Lung (tissue), 12 donors: ENCODE measurements around the gene CRTAP. TPM values are rescaled to one million over a fixed set of nuclear protein-coding genes. Genes with fewer than 3 reads are reported as not detected.

ENCODE experiments used
- ATAC-seq: fragments of 200-7000 bp; cut with Tn5 transposase; one replicate; pipeline ENCODE4 v1.9.1; 2020; ENCODE audit warnings: moderate number of reproducible peaks; ENCODE audit not compliant: insufficient read depth, low FRiP score
- DNase-seq, 3 donors: peaks; one replicate each; pipeline ENCODE4 v3.0.0-alpha.2; 2013 to 2017
- H3K27ac ChIP-seq, 2 donors: one replicate each; pipeline ENCODE4 v1.5.1; 2013; ENCODE audit warnings: mild to moderate bottlenecking in 2 of 2, moderate library complexity in 2 of 2, control low read depth in 1 of 2, inconsistent platforms in 1 of 2, low read depth in 1 of 2, low read length in 1 of 2
- H3K27me3 ChIP-seq, 3 donors: one replicate each; pipeline ENCODE4 v1.5.1; 2013; ENCODE audit warnings: low read length in 2 of 3; ENCODE audit not compliant: control insufficient read depth in 3 of 3, insufficient read depth in 3 of 3
- H3K36me3 ChIP-seq, 4 donors: one replicate each; pipeline ENCODE4 v1.5.1; 2013; ENCODE audit warnings: low read length in 4 of 4, mild to moderate bottlenecking in 1 of 4, moderate library complexity in 1 of 4; ENCODE audit not compliant: control insufficient read depth in 4 of 4, insufficient read depth in 4 of 4
- H3K4me1 ChIP-seq, 5 donors: one replicate each; pipeline ENCODE4 v1.5.1; 2013; ENCODE audit warnings: low read length in 5 of 5, mild to moderate bottlenecking in 2 of 5, moderate library complexity in 1 of 5; ENCODE audit not compliant: control insufficient read depth in 5 of 5, insufficient read depth in 5 of 5
- H3K4me3 ChIP-seq: one replicate; pipeline ENCODE4 v1.5.1; 2013; ENCODE audit warnings: mild to moderate bottlenecking, control low read depth, moderate library complexity
- H3K9ac ChIP-seq, 2 donors: one replicate each; pipeline ENCODE4 v1.5.1; 2013; ENCODE audit warnings: low read length in 2 of 2, control low read depth in 1 of 2; ENCODE audit not compliant: insufficient read depth in 1 of 2
- H3K9me3 ChIP-seq, 4 donors: one replicate each; pipeline ENCODE4 v1.5.1; 2013; ENCODE audit warnings: low read length in 3 of 4, mild to moderate bottlenecking in 1 of 4, moderate library complexity in 1 of 4; ENCODE audit not compliant: control insufficient read depth in 4 of 4, insufficient read depth in 3 of 4
- WGBS, 2 donors: extraction: QIAGEN DNeasy Blood & Tissue Kit; methylation state at CpG; one replicate each; pipeline ENCODE4 v1.1.7; 2013; 5-methylcytosine and 5-hydroxymethylcytosine counted together
- polyA plus RNA-seq, 2 donors: library from polyadenylated mRNA; stranded (reverse); fragments of 200-250 nt; gene quantifications; one replicate each; pipeline ENCODE4 v1.2.1, GENCODE V29; 2013
- total RNA-seq, 2 donors: library from RNA; depleted of rRNA in 1 of 2; stranded (reverse); fragments of >200 nt in 1 of 2; gene quantifications; one replicate each; pipeline ENCODE4 v1.2.1, GENCODE V29; 2014 to 2021
- TF ChIP-seq, protein P1 (sequence below): IDR thresholded peaks from 2 replicates; pipeline ENCODE4 v1.5.1; 2012; ENCODE audit warnings: mild to moderate bottlenecking; ENCODE audit errors: control extremely low read depth, extremely low read depth
- donor health status: control.
- donor health status: control.
- donor health status: Bipolar disorder and iron deficiency.
- donor health status: healthy.
- donor health status: DM: yes; HTN: yes; CAD: no.

The CRTAP gene
- total and polyA plus RNA-seq, 4 donors, result 78.4 to 233 (median 143) TPM

DNA sequence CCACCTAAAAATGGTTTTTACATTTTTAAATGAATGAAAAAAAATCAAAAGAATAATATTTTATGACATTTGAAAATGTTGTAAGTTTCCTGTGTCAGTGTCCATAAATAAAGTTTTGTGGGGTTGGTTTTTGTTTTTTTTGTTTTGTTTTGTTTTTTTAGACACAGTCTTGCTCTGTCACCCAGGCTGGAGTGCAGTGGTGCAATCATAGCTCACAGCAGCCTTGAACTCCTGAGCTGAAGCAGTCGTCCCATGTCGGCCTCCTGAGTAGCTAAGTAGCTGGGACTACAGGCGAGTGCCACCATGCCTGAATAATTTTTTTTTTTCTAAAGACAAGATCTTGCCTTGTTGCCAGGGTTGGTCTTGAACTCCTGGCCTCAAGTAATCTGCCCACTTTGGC is 14.1 kb upstream of the CRTAP start:
- H3K27ac ChIP-seq, result no peak overlapping the region
- no peak for DNase-seq
- H3K36me3 ChIP-seq, result peaks cover 0 to 2% (median 0%) of the 10 kb centered on the region in 4 donors
- no peak overlapping the region for H3K9ac ChIP-seq
- peaks cover 0 to 8% (median 4%) of the 10 kb centered on the region in 5 donors for H3K4me1 ChIP-seq
- H3K27me3 ChIP-seq, result no peaks in the 10 kb centered on the region
- TF ChIP-seq, protein P1, sequence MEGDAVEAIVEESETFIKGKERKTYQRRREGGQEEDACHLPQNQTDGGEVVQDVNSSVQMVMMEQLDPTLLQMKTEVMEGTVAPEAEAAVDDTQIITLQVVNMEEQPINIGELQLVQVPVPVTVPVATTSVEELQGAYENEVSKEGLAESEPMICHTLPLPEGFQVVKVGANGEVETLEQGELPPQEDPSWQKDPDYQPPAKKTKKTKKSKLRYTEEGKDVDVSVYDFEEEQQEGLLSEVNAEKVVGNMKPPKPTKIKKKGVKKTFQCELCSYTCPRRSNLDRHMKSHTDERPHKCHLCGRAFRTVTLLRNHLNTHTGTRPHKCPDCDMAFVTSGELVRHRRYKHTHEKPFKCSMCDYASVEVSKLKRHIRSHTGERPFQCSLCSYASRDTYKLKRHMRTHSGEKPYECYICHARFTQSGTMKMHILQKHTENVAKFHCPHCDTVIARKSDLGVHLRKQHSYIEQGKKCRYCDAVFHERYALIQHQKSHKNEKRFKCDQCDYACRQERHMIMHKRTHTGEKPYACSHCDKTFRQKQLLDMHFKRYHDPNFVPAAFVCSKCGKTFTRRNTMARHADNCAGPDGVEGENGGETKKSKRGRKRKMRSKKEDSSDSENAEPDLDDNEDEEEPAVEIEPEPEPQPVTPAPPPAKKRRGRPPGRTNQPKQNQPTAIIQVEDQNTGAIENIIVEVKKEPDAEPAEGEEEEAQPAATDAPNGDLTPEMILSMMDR, result no peak
- 84 to 91% methylated on average over 3 of the region's 3 CpGs for WGBS, 2 donors
- H3K4me3 ChIP-seq, result no peak overlapping the region
- H3K9me3 ChIP-seq, result no peaks in the 10 kb centered on the region
- no peak for ATAC-seq

DNA sequence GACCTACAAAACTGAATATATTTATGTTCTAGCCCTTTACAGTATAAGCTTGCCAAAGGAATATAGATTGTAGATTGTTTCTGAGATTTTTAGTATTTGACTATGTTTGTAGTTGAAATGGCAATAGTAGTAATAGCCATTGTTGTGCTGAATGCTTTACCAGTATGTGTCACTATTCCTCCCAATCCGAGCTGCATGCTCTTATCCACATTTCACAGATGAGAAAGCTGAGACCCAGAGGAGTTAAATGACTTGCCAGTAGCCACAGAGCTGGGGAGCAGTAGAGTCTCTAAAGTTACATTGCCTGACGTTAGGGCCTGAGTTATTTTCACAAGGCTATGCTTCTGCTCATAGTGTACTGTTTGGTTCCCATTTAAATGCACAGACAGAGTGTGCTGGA is 13.6 kb upstream of the CRTAP start:
- ATAC-seq (no peak), DNase-seq (no peak)
- 80 to 91% methylated on average over 2 of the region's 2 CpGs for WGBS, 2 donors
- H3K36me3 ChIP-seq, result peaks cover 0 to 2% (median 0%) of the 10 kb centered on the region in 4 donors
- H3K4me3 ChIP-seq, result no peak overlapping the region
- no peaks in the 10 kb centered on the region for H3K27me3 ChIP-seq
- H3K4me1 ChIP-seq, result peaks cover 0 to 8% (median 4%) of the 10 kb centered on the region in 5 donors
- H3K9me3 ChIP-seq, result no peaks in the 10 kb centered on the region
- H3K27ac ChIP-seq, result no peak overlapping the region
- no peak overlapping the region for H3K9ac ChIP-seq
- TF ChIP-seq, protein P1, result no peak

DNA sequence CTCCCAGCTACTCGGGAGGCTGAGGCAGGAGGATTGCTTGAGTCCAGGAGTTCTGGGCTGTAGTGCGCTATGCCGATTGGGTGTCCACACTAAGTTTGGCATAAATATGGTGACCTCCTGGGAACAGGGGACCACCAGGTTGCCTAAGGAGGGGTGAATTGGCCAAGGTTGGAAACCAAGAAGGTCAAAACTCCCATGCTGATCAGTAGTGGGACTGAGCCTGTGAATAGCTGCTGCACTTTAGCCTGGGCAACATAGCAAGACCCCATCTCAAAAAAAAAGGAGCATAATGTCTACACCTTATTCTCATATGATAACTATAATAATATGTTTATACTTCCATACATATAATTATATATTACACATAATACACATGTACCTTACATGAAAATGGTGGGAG is 10.8 kb upstream of the CRTAP start:
- no peak overlapping the region for H3K9ac ChIP-seq
- H3K4me3 ChIP-seq, result no peak overlapping the region
- H3K27me3 ChIP-seq, result no peaks in the 10 kb centered on the region
- no peaks in the 10 kb centered on the region for H3K36me3 ChIP-seq
- no peaks in the 10 kb centered on the region for H3K9me3 ChIP-seq
- ATAC-seq, result no peak
- WGBS, 2 donors, result 96 to 98% methylated on average over 3 of the region's 3 CpGs
- no peaks in the 10 kb centered on the region for H3K4me1 ChIP-seq
- TF ChIP-seq, protein P1, result no peak
- H3K27ac ChIP-seq, result no peak overlapping the region
- DNase-seq, result no peak

DNA sequence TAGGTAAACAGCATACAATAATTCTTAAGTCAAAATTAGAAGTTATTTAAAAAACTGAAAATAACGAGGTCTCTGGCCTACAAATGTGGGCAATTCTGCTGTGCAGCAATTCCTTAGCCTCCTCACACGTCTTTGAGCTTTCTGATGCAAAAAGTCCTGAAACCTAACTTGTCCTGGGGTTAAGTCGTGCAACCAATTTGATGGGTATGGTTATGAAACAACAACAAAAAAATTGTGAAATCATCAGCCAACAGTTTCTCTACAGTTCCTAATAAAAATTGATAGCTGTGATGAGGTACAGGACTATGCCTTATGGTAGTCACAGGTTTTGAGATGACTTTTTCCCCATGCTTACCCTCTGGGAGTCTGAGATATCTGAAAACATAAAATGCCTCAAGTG is 10.3 kb upstream of the CRTAP start:
- 38 to 70% methylated on average over 3 of the region's 3 CpGs for WGBS, 2 donors
- Histone ChIP-seq H3K27me3 (no peaks in the 10 kb centered on the region), H3K27ac (no peak overlapping the region), H3K9me3 (no peaks in the 10 kb centered on the region), H3K9ac (no peak overlapping the region), H3K36me3 (no peaks in the 10 kb centered on the region), H3K4me3 (no peak overlapping the region), H3K4me1 (no peaks in the 10 kb centered on the region)
- TF ChIP-seq, protein P1, result no peak
- DNase-seq, result no peak
- ATAC-seq, result no peak
